GM23338 (cell line): ENCODE results near the gene DPP10. TPM values are rescaled to one million over a fixed set of nuclear protein-coding genes. Genes with fewer than 3 reads are reported as not detected.

Experiments used
- ATAC-seq: fragments of 200-7000 bp; cut with Tn5 transposase; 3 replicates; pipeline ENCODE4 v1.9.1; 2020
- DNase-seq: peaks from one replicate; pipeline ENCODE4 v3.0.0-alpha.2; 2015; ENCODE audit warnings: low spot score
- H2AFZ ChIP-seq: fragments of 200-600 bp; sonication (generic); 2 replicates; pipeline ENCODE4 v1.8.0; 2016; ENCODE audit warnings: antibody characterized with exemption, mild to moderate bottlenecking, moderate library complexity
- H3F3A ChIP-seq: fragments of 200-600 bp; sonication (generic); replicated peaks from 2 replicates; pipeline ENCODE4 v1.8.0; 2017; ENCODE audit warnings: antibody characterized with exemption, mixed run types, low read depth
- H3K27ac ChIP-seq: fragments of 200-600 bp; sonication (generic); 2 replicates; pipeline ENCODE4 v1.6.1; 2016; ENCODE audit warnings: low read depth
- H3K27me3 ChIP-seq: fragments of 200-600 bp; sonication (generic); 2 replicates; pipeline ENCODE4 v1.8.0; 2016; ENCODE audit warnings: mild to moderate bottlenecking, mixed run types, moderate library complexity; ENCODE audit not compliant: insufficient read depth
- H3K36me3 ChIP-seq: fragments of 200-600 bp; sonication (generic); 2 replicates; pipeline ENCODE4 v1.8.0; 2016; ENCODE audit warnings: mild to moderate bottlenecking; ENCODE audit not compliant: insufficient read depth
- H3K4me1 ChIP-seq: fragments of 200-600 bp; sonication (generic); 2 replicates; pipeline ENCODE4 v1.8.0; 2016; ENCODE audit warnings: mild to moderate bottlenecking, moderate library complexity; ENCODE audit not compliant: insufficient read depth
- H3K4me2 ChIP-seq: fragments of 200-600 bp; sonication (generic); 2 replicates; pipeline ENCODE4 v1.7.1; 2017; ENCODE audit warnings: mixed run types
- H3K4me3 ChIP-seq: fragments of 200-600 bp; sonication (generic); 2 replicates; pipeline ENCODE4 v1.6.1; 2016; ENCODE audit warnings: mixed run types
- H3K79me2 ChIP-seq: fragments of 200-600 bp; sonication (generic); replicated peaks from 2 replicates; pipeline ENCODE4 v1.8.0; 2017; ENCODE audit warnings: mild to moderate bottlenecking; ENCODE audit not compliant: insufficient read depth
- H3K9me2 ChIP-seq: fragments of 200-600 bp; sonication (generic); 2 replicates; pipeline ENCODE4 v1.8.0; 2017; ENCODE audit not compliant: insufficient read depth
- H4K20me1 ChIP-seq: fragments of 200-600 bp; sonication (generic); replicated peaks from 2 replicates; pipeline ENCODE4 v1.8.0; 2017; ENCODE audit warnings: mild to moderate bottlenecking; ENCODE audit not compliant: insufficient read depth
- H3K27ac Mint-ChIP-seq: 2 replicates; pipeline ENCODE4 v1.8.0; 2020; ENCODE audit warnings: inconsistent platforms, mild to moderate bottlenecking, moderate library complexity, mixed read lengths
- H3K27me3 Mint-ChIP-seq: 3 replicates; pipeline ENCODE4 v1.8.0; 2022; ENCODE audit warnings: low read depth, mild to moderate bottlenecking, moderate library complexity, mixed read lengths, inconsistent platforms; ENCODE audit not compliant: insufficient read depth, poor library complexity
- H3K36me3 Mint-ChIP-seq: 3 replicates; pipeline ENCODE4 v1.8.0; 2021; ENCODE audit warnings: low read depth, mild to moderate bottlenecking, inconsistent platforms, moderate library complexity, mixed read lengths
- H3K4me1 Mint-ChIP-seq: 3 replicates; pipeline ENCODE4 v1.8.0; 2020; ENCODE audit warnings: mild to moderate bottlenecking, inconsistent platforms, mixed read lengths
- H3K4me3 Mint-ChIP-seq: 3 replicates; pipeline ENCODE4 v1.8.0; 2021; ENCODE audit warnings: moderate library complexity, mild to moderate bottlenecking, inconsistent platforms, mixed read lengths
- H3K9me3 Mint-ChIP-seq: 3 replicates; pipeline ENCODE4 v1.8.0; 2020; ENCODE audit warnings: moderate library complexity, mild to moderate bottlenecking, inconsistent platforms, mixed read lengths
- CREB1 ChIP-seq: fragments of 250-450 bp; sonication (Bioruptor Pico); IDR thresholded peaks from 2 replicates; pipeline ENCODE4 v1.5.0; 2020; ENCODE audit warnings: low read depth, mild to moderate bottlenecking, moderate library complexity
- EZH2 ChIP-seq: fragments of 200-600 bp; sonication (generic); IDR thresholded peaks from one replicate; pipeline ENCODE4 v1.8.0; 2017; ENCODE audit warnings: antibody characterized with exemption, mild to moderate bottlenecking, low read depth; ENCODE audit not compliant: unreplicated experiment
- EZH2phosphoT487 ChIP-seq: fragments of 200-600 bp; sonication (generic); IDR thresholded peaks from one replicate; pipeline ENCODE4 v1.8.1; 2018; ENCODE audit warnings: antibody characterized with exemption; ENCODE audit not compliant: unreplicated experiment
- JUNB ChIP-seq: IDR thresholded peaks from one replicate; pipeline ENCODE4 v1.6.1; 2016; ENCODE audit warnings: antibody characterized with exemption; ENCODE audit not compliant: unreplicated experiment
- NANOG ChIP-seq: IDR thresholded peaks from 2 replicates; pipeline ENCODE4 v1.6.1; 2016; ENCODE audit warnings: antibody characterized with exemption, borderline replicate concordance
- POLR2AphosphoS5 ChIP-seq: IDR thresholded peaks from 2 replicates; pipeline ENCODE4 v1.6.1; 2016; ENCODE audit warnings: antibody characterized with exemption, low read depth
- STAT1 ChIP-seq: IDR thresholded peaks from one replicate; pipeline ENCODE4 v1.6.1; 2016; ENCODE audit warnings: antibody characterized with exemption; ENCODE audit not compliant: unreplicated experiment
- ZNF114 ChIP-seq: fragments of 250-450 bp; sonication (Bioruptor Pico); IDR thresholded peaks from 2 replicates; pipeline ENCODE4 v1.5.0; 2020; ENCODE audit warnings: mild to moderate bottlenecking, moderate library complexity
- ZNF331 ChIP-seq: fragments of 250-450 bp; sonication (Bioruptor Pico); IDR thresholded peaks from 2 replicates; pipeline ENCODE4 v1.5.0; 2020; ENCODE audit warnings: low read depth, mild to moderate bottlenecking, moderate library complexity
- polyA plus RNA-seq: library from polyadenylated mRNA; unstranded; fragments of >200 nt; fragmentation: Nextera tagmentation; extraction: Ambion mirVana; gene quantifications from 2 replicates; pipeline ENCODE4 v1.2.1, GENCODE V29; 2016
- total RNA-seq: library from RNA; depleted of rRNA; stranded (reverse); fragments of >200 nt; shearing (Covaris generic); gene quantifications from 2 replicates; pipeline ENCODE4 v1.2.3, GENCODE V29; 2014
- TF ChIP-seq, protein P1 (sequence below), 2 experiments: fragments of 200-600 bp in 1 of 2; sonication (generic) in 1 of 2; conservative IDR thresholded peaks; 2 replicates each; pipeline versions ENCODE4 v1.5.1 to v1.6.1; 2016 to 2017; ENCODE audit warnings: antibody characterized with exemption in 2 of 2, low read depth in 2 of 2, mild to moderate bottlenecking in 2 of 2, moderate library complexity in 1 of 2
- TF ChIP-seq, protein P2 (sequence below): IDR thresholded peaks from one replicate; pipeline ENCODE4 v1.6.1; 2018; ENCODE audit warnings: antibody characterized with exemption; ENCODE audit not compliant: unreplicated experiment
- TF ChIP-seq, protein P3 (sequence below): IDR thresholded peaks from 2 replicates; pipeline ENCODE4 v1.6.1; 2016; ENCODE audit warnings: antibody characterized with exemption
- TF ChIP-seq, protein P4 (sequence below): fragments of 250-450 bp; sonication (Bioruptor Pico); IDR thresholded peaks from 2 replicates; pipeline ENCODE4 v1.5.0; 2020; ENCODE audit warnings: mild to moderate bottlenecking, moderate library complexity

The DPP10 gene
- total and polyA plus RNA-seq, 2 experiments from 2014 or later: 3.6 to 14.8 TPM

DNA sequence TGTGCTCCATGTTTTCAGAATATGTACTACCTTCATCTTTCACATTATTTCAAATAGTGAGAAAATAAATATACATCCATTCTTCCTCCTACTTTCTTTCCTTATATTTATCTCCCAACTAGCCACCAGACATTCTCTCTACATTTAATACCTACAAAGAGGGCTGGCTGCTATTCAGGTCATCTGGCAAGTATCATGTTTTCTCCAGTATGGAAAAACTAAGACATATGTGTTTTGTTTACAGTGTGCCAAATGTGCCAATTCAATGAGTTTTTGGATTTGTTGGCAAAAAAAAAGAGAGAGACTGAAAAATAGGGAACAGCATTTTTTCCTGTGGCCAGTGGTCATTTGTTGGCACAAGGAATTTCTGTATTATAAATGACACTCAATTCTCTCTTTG lies 1207.3 kb downstream of the DPP10 start:
- H3K4me1 ChIP-seq: no peaks in the 10 kb centered on the region; the same call in 1 of the 2 replicates
- H3K27ac Mint-ChIP-seq: no peak overlapping the region
- no peaks in the 10 kb centered on the region for H3K27me3 Mint-ChIP-seq
- H3K27me3 ChIP-seq: no peaks in the 10 kb centered on the region
- H3K27ac ChIP-seq: no peak overlapping the region
- ATAC-seq: no peak
- H3K4me3 ChIP-seq: no peak overlapping the region
- H2AFZ ChIP-seq: no peak overlapping the region
- no peak overlapping the region for H3K4me3 Mint-ChIP-seq
- no peaks in the 10 kb centered on the region for H3K36me3 ChIP-seq
- H3F3A ChIP-seq: no peaks in the 10 kb centered on the region
- H3K9me3 Mint-ChIP-seq: no peaks in the 10 kb centered on the region; the same call in 2 of the 3 replicates
- TF ChIP-seq, protein P1, sequence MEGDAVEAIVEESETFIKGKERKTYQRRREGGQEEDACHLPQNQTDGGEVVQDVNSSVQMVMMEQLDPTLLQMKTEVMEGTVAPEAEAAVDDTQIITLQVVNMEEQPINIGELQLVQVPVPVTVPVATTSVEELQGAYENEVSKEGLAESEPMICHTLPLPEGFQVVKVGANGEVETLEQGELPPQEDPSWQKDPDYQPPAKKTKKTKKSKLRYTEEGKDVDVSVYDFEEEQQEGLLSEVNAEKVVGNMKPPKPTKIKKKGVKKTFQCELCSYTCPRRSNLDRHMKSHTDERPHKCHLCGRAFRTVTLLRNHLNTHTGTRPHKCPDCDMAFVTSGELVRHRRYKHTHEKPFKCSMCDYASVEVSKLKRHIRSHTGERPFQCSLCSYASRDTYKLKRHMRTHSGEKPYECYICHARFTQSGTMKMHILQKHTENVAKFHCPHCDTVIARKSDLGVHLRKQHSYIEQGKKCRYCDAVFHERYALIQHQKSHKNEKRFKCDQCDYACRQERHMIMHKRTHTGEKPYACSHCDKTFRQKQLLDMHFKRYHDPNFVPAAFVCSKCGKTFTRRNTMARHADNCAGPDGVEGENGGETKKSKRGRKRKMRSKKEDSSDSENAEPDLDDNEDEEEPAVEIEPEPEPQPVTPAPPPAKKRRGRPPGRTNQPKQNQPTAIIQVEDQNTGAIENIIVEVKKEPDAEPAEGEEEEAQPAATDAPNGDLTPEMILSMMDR (conservative IDR thresholded peaks at IDR 0.05; ENCODE audit: low read depth in 2 of 2): no peak
- TF ChIP-seq EZH2phosphoT487 (no peak), STAT1 (no peak), EZH2 (no peak), ZNF331 (no peak), CREB1 (CRISPR knock-in tag) (no peak), JUNB (no peak), ZNF114 (CRISPR knock-in tag) (no peak), POLR2AphosphoS5 (no peak), NANOG (no peak)
- TF ChIP-seq, protein P2, sequence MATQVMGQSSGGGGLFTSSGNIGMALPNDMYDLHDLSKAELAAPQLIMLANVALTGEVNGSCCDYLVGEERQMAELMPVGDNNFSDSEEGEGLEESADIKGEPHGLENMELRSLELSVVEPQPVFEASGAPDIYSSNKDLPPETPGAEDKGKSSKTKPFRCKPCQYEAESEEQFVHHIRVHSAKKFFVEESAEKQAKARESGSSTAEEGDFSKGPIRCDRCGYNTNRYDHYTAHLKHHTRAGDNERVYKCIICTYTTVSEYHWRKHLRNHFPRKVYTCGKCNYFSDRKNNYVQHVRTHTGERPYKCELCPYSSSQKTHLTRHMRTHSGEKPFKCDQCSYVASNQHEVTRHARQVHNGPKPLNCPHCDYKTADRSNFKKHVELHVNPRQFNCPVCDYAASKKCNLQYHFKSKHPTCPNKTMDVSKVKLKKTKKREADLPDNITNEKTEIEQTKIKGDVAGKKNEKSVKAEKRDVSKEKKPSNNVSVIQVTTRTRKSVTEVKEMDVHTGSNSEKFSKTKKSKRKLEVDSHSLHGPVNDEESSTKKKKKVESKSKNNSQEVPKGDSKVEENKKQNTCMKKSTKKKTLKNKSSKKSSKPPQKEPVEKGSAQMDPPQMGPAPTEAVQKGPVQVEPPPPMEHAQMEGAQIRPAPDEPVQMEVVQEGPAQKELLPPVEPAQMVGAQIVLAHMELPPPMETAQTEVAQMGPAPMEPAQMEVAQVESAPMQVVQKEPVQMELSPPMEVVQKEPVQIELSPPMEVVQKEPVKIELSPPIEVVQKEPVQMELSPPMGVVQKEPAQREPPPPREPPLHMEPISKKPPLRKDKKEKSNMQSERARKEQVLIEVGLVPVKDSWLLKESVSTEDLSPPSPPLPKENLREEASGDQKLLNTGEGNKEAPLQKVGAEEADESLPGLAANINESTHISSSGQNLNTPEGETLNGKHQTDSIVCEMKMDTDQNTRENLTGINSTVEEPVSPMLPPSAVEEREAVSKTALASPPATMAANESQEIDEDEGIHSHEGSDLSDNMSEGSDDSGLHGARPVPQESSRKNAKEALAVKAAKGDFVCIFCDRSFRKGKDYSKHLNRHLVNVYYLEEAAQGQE: no peak
- TF ChIP-seq, protein P3, sequence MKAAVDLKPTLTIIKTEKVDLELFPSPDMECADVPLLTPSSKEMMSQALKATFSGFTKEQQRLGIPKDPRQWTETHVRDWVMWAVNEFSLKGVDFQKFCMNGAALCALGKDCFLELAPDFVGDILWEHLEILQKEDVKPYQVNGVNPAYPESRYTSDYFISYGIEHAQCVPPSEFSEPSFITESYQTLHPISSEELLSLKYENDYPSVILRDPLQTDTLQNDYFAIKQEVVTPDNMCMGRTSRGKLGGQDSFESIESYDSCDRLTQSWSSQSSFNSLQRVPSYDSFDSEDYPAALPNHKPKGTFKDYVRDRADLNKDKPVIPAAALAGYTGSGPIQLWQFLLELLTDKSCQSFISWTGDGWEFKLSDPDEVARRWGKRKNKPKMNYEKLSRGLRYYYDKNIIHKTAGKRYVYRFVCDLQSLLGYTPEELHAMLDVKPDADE: no peak
- TF ChIP-seq, protein P4, sequence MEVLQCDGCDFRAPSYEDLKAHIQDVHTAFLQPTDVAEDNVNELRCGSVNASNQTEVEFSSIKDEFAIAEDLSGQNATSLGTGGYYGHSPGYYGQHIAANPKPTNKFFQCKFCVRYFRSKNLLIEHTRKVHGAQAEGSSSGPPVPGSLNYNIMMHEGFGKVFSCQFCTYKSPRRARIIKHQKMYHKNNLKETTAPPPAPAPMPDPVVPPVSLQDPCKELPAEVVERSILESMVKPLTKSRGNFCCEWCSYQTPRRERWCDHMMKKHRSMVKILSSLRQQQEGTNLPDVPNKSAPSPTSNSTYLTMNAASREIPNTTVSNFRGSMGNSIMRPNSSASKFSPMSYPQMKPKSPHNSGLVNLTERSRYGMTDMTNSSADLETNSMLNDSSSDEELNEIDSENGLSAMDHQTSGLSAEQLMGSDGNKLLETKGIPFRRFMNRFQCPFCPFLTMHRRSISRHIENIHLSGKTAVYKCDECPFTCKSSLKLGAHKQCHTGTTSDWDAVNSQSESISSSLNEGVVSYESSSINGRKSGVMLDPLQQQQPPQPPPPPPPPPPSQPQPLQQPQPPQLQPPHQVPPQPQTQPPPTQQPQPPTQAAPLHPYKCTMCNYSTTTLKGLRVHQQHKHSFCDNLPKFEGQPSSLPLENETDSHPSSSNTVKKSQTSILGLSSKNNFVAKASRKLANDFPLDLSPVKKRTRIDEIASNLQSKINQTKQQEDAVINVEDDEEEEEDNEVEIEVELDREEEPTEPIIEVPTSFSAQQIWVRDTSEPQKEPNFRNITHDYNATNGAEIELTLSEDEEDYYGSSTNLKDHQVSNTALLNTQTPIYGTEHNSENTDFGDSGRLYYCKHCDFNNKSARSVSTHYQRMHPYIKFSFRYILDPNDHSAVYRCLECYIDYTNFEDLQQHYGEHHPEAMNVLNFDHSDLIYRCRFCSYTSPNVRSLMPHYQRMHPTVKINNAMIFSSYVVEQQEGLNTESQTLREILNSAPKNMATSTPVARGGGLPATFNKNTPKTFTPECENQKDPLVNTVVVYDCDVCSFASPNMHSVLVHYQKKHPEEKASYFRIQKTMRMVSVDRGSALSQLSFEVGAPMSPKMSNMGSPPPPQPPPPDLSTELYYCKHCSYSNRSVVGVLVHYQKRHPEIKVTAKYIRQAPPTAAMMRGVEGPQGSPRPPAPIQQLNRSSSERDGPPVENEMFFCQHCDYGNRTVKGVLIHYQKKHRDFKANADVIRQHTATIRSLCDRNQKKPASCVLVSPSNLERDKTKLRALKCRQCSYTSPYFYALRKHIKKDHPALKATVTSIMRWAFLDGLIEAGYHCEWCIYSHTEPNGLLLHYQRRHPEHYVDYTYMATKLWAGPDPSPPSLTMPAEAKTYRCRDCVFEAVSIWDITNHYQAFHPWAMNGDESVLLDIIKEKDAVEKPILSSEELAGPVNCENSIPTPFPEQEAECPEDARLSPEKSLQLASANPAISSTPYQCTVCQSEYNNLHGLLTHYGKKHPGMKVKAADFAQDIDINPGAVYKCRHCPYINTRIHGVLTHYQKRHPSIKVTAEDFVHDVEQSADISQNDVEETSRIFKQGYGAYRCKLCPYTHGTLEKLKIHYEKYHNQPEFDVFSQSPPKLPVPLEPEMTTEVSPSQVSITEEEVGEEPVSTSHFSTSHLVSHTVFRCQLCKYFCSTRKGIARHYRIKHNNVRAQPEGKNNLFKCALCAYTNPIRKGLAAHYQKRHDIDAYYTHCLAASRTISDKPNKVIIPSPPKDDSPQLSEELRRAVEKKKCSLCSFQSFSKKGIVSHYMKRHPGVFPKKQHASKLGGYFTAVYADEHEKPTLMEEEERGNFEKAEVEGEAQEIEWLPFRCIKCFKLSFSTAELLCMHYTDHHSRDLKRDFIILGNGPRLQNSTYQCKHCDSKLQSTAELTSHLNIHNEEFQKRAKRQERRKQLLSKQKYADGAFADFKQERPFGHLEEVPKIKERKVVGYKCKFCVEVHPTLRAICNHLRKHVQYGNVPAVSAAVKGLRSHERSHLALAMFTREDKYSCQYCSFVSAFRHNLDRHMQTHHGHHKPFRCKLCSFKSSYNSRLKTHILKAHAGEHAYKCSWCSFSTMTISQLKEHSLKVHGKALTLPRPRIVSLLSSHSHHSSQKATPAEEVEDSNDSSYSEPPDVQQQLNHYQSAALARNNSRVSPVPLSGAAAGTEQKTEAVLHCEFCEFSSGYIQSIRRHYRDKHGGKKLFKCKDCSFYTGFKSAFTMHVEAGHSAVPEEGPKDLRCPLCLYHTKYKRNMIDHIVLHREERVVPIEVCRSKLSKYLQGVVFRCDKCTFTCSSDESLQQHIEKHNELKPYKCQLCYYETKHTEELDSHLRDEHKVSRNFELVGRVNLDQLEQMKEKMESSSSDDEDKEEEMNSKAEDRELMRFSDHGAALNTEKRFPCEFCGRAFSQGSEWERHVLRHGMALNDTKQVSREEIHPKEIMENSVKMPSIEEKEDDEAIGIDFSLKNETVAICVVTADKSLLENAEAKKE: no peak
- no peaks in the 10 kb centered on the region for H3K9me2 ChIP-seq
- H3K4me2 ChIP-seq: no peak overlapping the region
- H3K79me2 ChIP-seq: no peaks in the 10 kb centered on the region
- no peaks in the 10 kb centered on the region; the same call in 2 of the 3 replicates for H3K36me3 Mint-ChIP-seq
- H3K4me1 Mint-ChIP-seq: peaks cover 5% of the 10 kb centered on the region
- no peak for DNase-seq
- H4K20me1 ChIP-seq: no peaks in the 10 kb centered on the region
